Calu3 (cell line): ENCODE measurements around the gene ZSCAN16. TPM values are rescaled to one million over a fixed set of nuclear protein-coding genes. Genes with fewer than 3 reads are reported as not detected.

Source experiments
- BruUV-seq: library from RNA; stranded (reverse); fragments of 400-500 nt; replicated peaks from 2 replicates; lab custom pipeline; 2021; lab: Mats Ljungman, UMichigan
- CTCF ChIA-PET: fragments of 300-600 bp; sonication (Branson Sonifier 250); formaldehyde crosslinking; loops from one replicate; lab custom pipeline; 2022; ENCODE audit warnings: antibody characterized with exemption; lab: Charles Lee
- DNase-seq: peaks from one replicate; pipeline ENCODE4 v3.0.0; 2022
- H3K27ac Mint-ChIP-seq: one replicate; pipeline ENCODE4 v1.8.0; 2022; ENCODE audit warnings: mixed read lengths; ENCODE audit not compliant: unreplicated experiment
- H3K27me3 Mint-ChIP-seq: one replicate; pipeline ENCODE4 v1.8.0; 2022; ENCODE audit warnings: mixed read lengths; ENCODE audit not compliant: unreplicated experiment
- H3K36me3 Mint-ChIP-seq: one replicate; pipeline ENCODE4 v1.8.0; 2022; ENCODE audit warnings: mild to moderate bottlenecking, moderate library complexity, mixed read lengths; ENCODE audit not compliant: insufficient read depth, unreplicated experiment
- H3K4me1 Mint-ChIP-seq: one replicate; pipeline ENCODE4 v1.8.0; 2022; ENCODE audit warnings: mild to moderate bottlenecking, low read depth, mixed read lengths; ENCODE audit not compliant: unreplicated experiment
- H3K4me3 Mint-ChIP-seq: one replicate; pipeline ENCODE4 v1.8.0; 2022; ENCODE audit warnings: mild to moderate bottlenecking, low read depth, moderate library complexity, mixed read lengths; ENCODE audit not compliant: unreplicated experiment
- H3K9me3 Mint-ChIP-seq: one replicate; pipeline ENCODE4 v1.8.0; 2022; ENCODE audit warnings: low read depth, mixed read lengths; ENCODE audit not compliant: unreplicated experiment
- intact Hi-C: fragments of 100-400 bp; cut with micrococcal nuclease; formaldehyde crosslinking; loops from one replicate; pipeline ENCODE4 v1.10.0; 2022; ENCODE audit not compliant: unreplicated experiment
- total RNA-seq: library from RNA; stranded (reverse); gene quantifications from 2 replicates; pipeline ENCODE4 v1.2.3, GENCODE V29; 2022
- TF ChIP-seq, protein P1 (sequence below): fragments of 200-600 bp; IDR thresholded peaks from one replicate; pipeline ENCODE4 v1.8.0; 2022; ENCODE audit warnings: antibody characterized with exemption; ENCODE audit not compliant: unreplicated experiment

ZSCAN16 gene
- total RNA-seq, 1 experiment from 2014 or later = 15.9 TPM

DNA sequence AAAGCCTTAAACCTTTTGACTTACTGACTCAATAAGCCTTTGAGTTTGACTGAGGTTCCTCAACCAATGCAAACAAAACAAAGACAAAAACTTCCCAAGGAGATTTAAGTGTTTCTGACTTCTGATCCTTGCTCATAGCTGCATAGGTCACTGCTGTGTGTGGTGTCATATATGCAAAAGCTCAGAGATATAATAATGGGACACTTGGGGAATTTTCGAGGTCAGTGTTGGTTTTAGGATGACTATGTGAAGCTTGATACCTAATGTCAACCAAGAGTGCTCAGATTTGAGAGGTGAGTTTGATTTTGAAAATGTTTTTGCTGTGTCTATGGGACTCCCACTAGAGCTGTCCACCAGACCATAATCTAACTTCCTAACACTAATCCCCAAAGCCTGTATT is 43.5 kb downstream of the ZSCAN16 start:
- TF ChIP-seq, protein P1, sequence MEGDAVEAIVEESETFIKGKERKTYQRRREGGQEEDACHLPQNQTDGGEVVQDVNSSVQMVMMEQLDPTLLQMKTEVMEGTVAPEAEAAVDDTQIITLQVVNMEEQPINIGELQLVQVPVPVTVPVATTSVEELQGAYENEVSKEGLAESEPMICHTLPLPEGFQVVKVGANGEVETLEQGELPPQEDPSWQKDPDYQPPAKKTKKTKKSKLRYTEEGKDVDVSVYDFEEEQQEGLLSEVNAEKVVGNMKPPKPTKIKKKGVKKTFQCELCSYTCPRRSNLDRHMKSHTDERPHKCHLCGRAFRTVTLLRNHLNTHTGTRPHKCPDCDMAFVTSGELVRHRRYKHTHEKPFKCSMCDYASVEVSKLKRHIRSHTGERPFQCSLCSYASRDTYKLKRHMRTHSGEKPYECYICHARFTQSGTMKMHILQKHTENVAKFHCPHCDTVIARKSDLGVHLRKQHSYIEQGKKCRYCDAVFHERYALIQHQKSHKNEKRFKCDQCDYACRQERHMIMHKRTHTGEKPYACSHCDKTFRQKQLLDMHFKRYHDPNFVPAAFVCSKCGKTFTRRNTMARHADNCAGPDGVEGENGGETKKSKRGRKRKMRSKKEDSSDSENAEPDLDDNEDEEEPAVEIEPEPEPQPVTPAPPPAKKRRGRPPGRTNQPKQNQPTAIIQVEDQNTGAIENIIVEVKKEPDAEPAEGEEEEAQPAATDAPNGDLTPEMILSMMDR = no peak
- Mint-ChIP-seq H3K27ac (no peak overlapping the region), H3K9me3 (peaks cover 8% of the 10 kb centered on the region), H3K27me3 (no peaks in the 10 kb centered on the region), H3K36me3 (no peaks in the 10 kb centered on the region), H3K4me3 (no peak overlapping the region), H3K4me1 (no peaks in the 10 kb centered on the region)
- CTCF ChIA-PET = no interaction called here
- no TSS peak for BruUV-seq
- intact Hi-C loops = no loop called here
- no peak for DNase-seq

DNA sequence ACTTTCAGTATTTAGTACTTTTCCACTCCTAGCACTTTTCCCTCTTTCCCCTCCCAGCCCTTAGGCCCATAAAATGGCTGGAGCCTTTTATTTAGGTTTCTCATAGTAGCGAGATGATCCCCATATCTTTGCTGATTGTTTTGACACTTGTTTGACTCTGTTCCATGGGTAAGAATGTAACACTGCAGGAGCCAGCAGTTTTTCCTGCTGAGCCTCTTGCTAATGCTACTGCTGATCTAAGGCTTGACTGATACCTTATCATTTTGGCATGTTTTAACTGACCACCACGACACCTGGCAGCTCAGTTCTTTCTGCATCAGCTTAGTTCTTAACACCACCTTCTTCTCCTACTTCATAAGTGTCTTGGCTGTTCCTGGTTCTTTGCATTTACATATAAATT is 46.9 kb downstream of the ZSCAN16 start:
- Mint-ChIP-seq H3K27me3 (no peaks in the 10 kb centered on the region), H3K4me1 (no peaks in the 10 kb centered on the region), H3K36me3 (no peaks in the 10 kb centered on the region), H3K27ac (no peak overlapping the region), H3K9me3 (peaks cover 7% of the 10 kb centered on the region), H3K4me3 (no peak overlapping the region)
- TF ChIP-seq, protein P1 = no peak
- no TSS peak for BruUV-seq
- no peak for DNase-seq
- intact Hi-C loops = no loop called here
- CTCF ChIA-PET = no interaction called here

DNA sequence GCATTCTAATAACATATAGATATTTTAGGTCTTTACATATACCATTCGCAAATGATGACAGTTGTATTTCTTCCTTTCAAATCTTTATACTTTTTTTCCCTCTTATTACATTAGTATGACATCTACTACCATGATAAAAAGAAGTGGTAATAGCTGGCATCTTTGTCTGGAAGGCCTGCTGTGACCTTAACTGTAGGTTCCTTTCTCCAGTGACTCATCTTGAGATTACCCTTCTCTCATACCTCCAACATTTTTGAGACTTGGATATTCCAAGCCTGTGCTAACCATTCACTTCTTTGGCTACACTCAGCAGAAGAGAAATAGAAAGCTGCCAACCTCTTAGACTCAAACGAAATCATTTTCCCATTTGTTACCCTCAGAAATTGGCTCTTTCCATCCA is 47.6 kb downstream of the ZSCAN16 start:
- TF ChIP-seq, protein P1 = no peak
- no peak for DNase-seq
- no peaks in the 10 kb centered on the region for H3K27me3 Mint-ChIP-seq
- no peak overlapping the region for H3K27ac Mint-ChIP-seq
- BruUV-seq = no TSS peak
- no peaks in the 10 kb centered on the region for H3K36me3 Mint-ChIP-seq
- CTCF ChIA-PET = no interaction called here
- intact Hi-C loops = no loop called here
- H3K4me1 Mint-ChIP-seq = no peaks in the 10 kb centered on the region
- H3K9me3 Mint-ChIP-seq = peaks cover 10% of the 10 kb centered on the region
- no peak overlapping the region for H3K4me3 Mint-ChIP-seq

DNA sequence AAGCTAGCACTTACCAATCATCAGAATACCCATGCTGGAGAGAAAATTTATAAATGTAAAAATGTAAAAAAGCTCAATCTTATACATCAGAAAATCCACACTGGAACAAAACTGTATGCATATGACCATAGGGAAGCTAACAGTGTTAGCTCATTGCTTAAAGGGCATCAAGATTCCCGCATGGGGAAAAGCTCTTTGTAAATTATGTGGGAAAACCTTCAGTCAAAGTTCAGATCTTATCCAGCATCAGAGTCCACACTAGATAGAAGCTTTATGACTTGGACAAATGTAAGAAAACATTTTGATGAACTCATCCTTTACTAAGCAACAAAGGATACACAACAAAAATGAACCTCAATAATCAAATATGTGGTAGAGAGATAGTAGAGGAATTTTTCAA is 52.0 kb downstream of the ZSCAN16 start:
- BruUV-seq = no TSS peak
- Mint-ChIP-seq H3K27me3 (peaks cover 12% of the 10 kb centered on the region), H3K4me3 (no peak overlapping the region), H3K36me3 (no peaks in the 10 kb centered on the region), H3K9me3 (peaks cover 10% of the 10 kb centered on the region), H3K4me1 (no peaks in the 10 kb centered on the region), H3K27ac (no peak overlapping the region)
- intact Hi-C loops = no loop called here
- TF ChIP-seq, protein P1 = no peak
- CTCF ChIA-PET = no interaction called here
- DNase-seq = no peak

Other genes with a start within 250 kb of the ZSCAN16 start
- gene OR2B2, start 212.2 kb upstream of the ZSCAN16 start, total RNA-seq = not detected in 2 replicates
- 0.78 and 1.5 TPM in 2 replicates for gene OR2B6, start 167.4 kb upstream of the ZSCAN16 start, total RNA-seq
- 6.3 and 7.0 TPM in 2 replicates for gene ZNF165, start 44.0 kb upstream of the ZSCAN16 start, total RNA-seq
- gene ZKSCAN8, start 17.3 kb downstream of the ZSCAN16 start, total RNA-seq = 23.2 and 27.5 TPM in 2 replicates
- gene ZSCAN9, start 100.7 kb downstream of the ZSCAN16 start, total RNA-seq = 24.6 and 25.8 TPM in 2 replicates
- gene ZKSCAN4, start 127.7 kb downstream of the ZSCAN16 start, total RNA-seq = 6.1 and 6.7 TPM in 2 replicates
- not detected in 2 replicates for gene NKAPL, start 134.7 kb downstream of the ZSCAN16 start, total RNA-seq
- 13.1 and 14.2 TPM in 2 replicates for gene ZSCAN26, start 142.5 kb downstream of the ZSCAN16 start, total RNA-seq
- gene PGBD1, start 157.0 kb downstream of the ZSCAN16 start, total RNA-seq = 3.1 and 4.9 TPM in 2 replicates
- 4.9 and 5.8 TPM in 2 replicates for gene ZSCAN31, start 211.5 kb downstream of the ZSCAN16 start, total RNA-seq
- 7.3 and 7.8 TPM in 2 replicates for gene ZKSCAN3, start 225.3 kb downstream of the ZSCAN16 start, total RNA-seq